Measurements from ENCODE around the gene CD8B2.

The CD8B2 gene

DNA sequence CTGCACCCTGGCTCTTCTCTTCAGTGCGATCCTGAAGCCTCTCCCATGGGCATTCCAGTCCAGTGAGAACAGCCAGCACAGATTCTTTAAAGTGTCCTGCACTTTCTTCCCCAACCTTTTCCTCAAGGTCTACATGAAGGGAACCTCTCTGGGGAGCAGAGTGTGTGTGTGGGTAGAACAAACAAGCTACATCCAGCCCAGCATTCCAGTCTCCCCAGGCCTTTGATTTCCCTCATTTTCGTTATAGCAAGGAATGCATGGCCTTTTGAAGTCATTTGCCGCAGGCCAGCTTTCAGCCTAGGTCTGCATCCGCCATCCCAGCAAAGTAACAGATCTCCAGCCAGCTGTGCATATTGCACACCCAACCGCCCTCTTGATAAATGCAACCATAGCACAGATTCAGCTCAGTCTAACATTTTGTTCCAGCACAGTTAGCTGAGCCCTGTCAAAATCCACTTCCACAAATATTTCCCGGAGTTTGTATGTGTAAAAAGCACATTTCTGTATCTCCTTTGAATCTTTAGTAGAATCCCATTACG lies 44.6 kb downstream of the CD8B2 start:
- no peaks in the 10 kb centered on the region for H3K36me3 ChIP-seq (ENCODE audit: control insufficient read depth in 1 of 2, insufficient read depth in 2 of 2, low read length in 2 of 2)
- H3K9ac ChIP-seq (ENCODE audit: low read depth in 1 of 2, low read length in 2 of 2), result no peak overlapping the region
- H3K4me3 ChIP-seq (ENCODE audit: low read depth in 1 of 2, low read length in 2 of 2), result no peak overlapping the region
- peaks cover 0 to 7% of the 10 kb centered on the region in 2 donors for H3K27me3 ChIP-seq (ENCODE audit: control insufficient read depth in 1 of 2, insufficient read depth in 2 of 2, low read length in 2 of 2)
- no peaks in the 10 kb centered on the region for H3K9me3 ChIP-seq (ENCODE audit: control insufficient read depth in 1 of 2, low read length in 2 of 2)
- H3K4me1 ChIP-seq (ENCODE audit: control insufficient read depth in 1 of 2, insufficient read depth in 2 of 2, low read length in 2 of 2), result no peaks in the 10 kb centered on the region
- no peak overlapping the region for H3K27ac ChIP-seq (ENCODE audit: low read depth, low read length)

DNA sequence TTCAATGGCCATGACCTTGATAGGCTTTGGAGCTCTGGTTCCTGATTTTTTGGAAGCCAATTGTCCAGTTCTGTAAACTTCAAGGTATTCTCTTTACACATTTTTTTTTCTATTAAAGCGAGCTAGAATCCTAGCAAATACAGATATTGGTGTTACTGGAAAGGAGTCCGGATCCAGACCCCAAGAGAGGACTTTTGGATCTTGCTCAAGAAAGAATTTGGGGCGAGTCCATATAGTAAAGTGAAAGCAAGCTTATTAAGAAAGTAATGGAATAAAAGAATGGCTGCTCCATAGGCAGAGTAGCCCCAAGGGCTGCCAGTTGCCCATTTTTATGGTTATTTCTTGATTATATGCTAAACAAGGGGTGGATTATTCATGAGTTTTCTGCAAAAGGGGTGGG lies 45.1 kb downstream of the CD8B2 start:
- Histone ChIP-seq H3K9ac (ENCODE audit: low read depth in 1 of 2, low read length in 2 of 2) (no peak overlapping the region), H3K4me3 (ENCODE audit: low read depth in 1 of 2, low read length in 2 of 2) (no peak overlapping the region), H3K9me3 (ENCODE audit: control insufficient read depth in 1 of 2, low read length in 2 of 2) (no peaks in the 10 kb centered on the region), H3K27ac (ENCODE audit: low read depth, low read length) (no peak overlapping the region), H3K27me3 (ENCODE audit: control insufficient read depth in 1 of 2, insufficient read depth in 2 of 2, low read length in 2 of 2) (peaks cover 0 to 7% of the 10 kb centered on the region in 2 donors), H3K4me1 (ENCODE audit: control insufficient read depth in 1 of 2, insufficient read depth in 2 of 2, low read length in 2 of 2) (no peaks in the 10 kb centered on the region), H3K36me3 (ENCODE audit: control insufficient read depth in 1 of 2, insufficient read depth in 2 of 2, low read length in 2 of 2) (no peaks in the 10 kb centered on the region)

DNA sequence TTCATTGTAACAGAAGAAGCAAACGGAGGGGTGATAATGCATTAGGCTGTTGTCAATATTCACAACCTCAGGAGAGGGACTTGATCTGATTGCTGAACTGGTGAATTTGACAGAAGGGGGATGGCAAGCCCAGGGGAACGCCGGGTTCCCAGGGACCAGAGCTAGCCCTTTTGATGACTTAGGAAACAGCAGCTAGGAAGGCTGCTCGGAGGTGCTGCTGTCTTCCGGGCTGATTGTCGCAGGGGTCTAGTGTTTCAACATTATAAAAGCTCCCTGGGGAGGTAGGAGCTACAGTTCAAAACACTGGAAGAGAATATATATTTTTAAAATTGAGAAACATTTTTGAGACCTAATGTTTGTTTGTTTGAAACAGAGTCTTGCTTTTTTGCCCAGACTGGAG lies 47.3 kb downstream of the CD8B2 start:
- H3K9me3 ChIP-seq (ENCODE audit: control insufficient read depth in 1 of 2, low read length in 2 of 2), result no peaks in the 10 kb centered on the region
- H3K9ac ChIP-seq (ENCODE audit: low read depth in 1 of 2, low read length in 2 of 2), result no peak overlapping the region
- H3K36me3 ChIP-seq (ENCODE audit: control insufficient read depth in 1 of 2, insufficient read depth in 2 of 2, low read length in 2 of 2), result no peaks in the 10 kb centered on the region
- no peaks in the 10 kb centered on the region for H3K4me1 ChIP-seq (ENCODE audit: control insufficient read depth in 1 of 2, insufficient read depth in 2 of 2, low read length in 2 of 2)
- no peak overlapping the region for H3K27ac ChIP-seq (ENCODE audit: low read depth, low read length)
- H3K4me3 ChIP-seq (ENCODE audit: low read depth in 1 of 2, low read length in 2 of 2), result no peak overlapping the region
- H3K27me3 ChIP-seq (ENCODE audit: control insufficient read depth in 1 of 2, insufficient read depth in 2 of 2, low read length in 2 of 2), result peaks cover 0 to 3% of the 10 kb centered on the region in 2 donors

DNA sequence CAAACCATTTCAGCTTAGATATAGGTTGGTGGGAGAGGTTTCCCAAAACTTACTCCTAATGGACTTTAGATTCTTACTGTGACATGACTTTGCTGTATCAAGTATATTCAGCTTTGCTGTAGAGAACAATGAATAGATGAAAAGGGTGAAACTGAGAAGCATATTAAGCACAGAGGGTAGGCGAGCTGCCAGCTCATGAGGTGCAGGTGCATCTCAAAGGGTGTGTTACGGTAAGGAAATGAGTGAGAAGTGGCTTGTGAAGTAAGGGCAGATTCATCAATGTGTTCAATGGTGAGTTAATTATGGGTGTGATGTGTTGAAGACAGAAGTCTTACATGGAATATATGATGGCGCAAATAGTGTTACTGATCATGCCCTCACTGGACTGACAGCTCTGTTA lies 49.3 kb downstream of the CD8B2 start:
- no peaks in the 10 kb centered on the region for H3K36me3 ChIP-seq (ENCODE audit: control insufficient read depth in 1 of 2, insufficient read depth in 2 of 2, low read length in 2 of 2)
- H3K4me1 ChIP-seq (ENCODE audit: control insufficient read depth in 1 of 2, insufficient read depth in 2 of 2, low read length in 2 of 2), result no peaks in the 10 kb centered on the region
- H3K9me3 ChIP-seq (ENCODE audit: control insufficient read depth in 1 of 2, low read length in 2 of 2), result no peaks in the 10 kb centered on the region
- H3K27me3 ChIP-seq (ENCODE audit: control insufficient read depth in 1 of 2, insufficient read depth in 2 of 2, low read length in 2 of 2), result peaks cover 0 to 3% of the 10 kb centered on the region in 2 donors
- H3K9ac ChIP-seq (ENCODE audit: low read depth in 1 of 2, low read length in 2 of 2), result no peak overlapping the region
- no peak overlapping the region for H3K27ac ChIP-seq (ENCODE audit: low read depth, low read length)
- no peak overlapping the region for H3K4me3 ChIP-seq (ENCODE audit: low read depth in 1 of 2, low read length in 2 of 2)

DNA sequence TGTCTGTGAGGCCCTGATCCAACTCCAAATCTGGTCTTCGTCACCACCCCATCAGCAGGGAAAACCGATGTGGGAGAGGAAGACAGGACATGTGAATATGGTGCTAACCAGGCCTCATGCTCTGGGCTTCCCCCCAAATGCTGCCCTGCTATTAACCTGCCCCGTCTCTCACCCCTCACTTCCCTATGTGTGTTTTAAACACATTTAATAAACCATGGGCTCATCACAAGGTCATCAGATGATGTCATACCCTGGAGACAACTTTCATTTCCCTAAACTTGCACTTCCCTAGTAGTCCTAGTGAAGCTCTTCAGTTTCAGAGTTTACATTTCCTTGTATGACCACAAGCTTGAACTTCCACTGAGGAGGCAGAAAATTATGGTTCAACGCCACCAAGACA lies 49.9 kb downstream of the CD8B2 start:
- Histone ChIP-seq H3K36me3 (ENCODE audit: control insufficient read depth in 1 of 2, insufficient read depth in 2 of 2, low read length in 2 of 2) (no peaks in the 10 kb centered on the region), H3K4me1 (ENCODE audit: control insufficient read depth in 1 of 2, insufficient read depth in 2 of 2, low read length in 2 of 2) (no peaks in the 10 kb centered on the region), H3K9me3 (ENCODE audit: control insufficient read depth in 1 of 2, low read length in 2 of 2) (no peaks in the 10 kb centered on the region), H3K27ac (ENCODE audit: low read depth, low read length) (no peak overlapping the region), H3K27me3 (ENCODE audit: control insufficient read depth in 1 of 2, insufficient read depth in 2 of 2, low read length in 2 of 2) (peaks cover 0 to 4% of the 10 kb centered on the region in 2 donors), H3K4me3 (ENCODE audit: low read depth in 1 of 2, low read length in 2 of 2) (no peak overlapping the region), H3K9ac (ENCODE audit: low read depth in 1 of 2, low read length in 2 of 2) (no peak overlapping the region)

DNA sequence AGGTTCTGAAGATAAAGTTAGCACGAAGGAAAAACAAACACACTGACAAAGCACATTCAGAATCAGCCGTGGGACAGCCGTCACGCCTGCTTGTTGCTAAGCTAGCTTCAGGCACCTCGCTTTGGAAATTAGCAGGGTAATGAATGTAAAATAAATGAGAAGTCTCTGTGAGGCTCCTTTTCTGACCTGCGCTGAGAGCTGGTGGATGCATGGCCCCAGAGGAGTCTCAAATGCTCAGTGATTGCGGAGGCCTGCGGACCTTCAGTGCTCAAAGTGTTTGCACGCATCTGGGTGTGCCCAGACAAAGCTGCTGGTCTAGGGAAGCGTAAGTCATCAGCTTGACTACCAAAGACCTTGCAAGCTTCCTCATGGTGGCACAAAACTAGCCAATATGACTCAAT lies 50.6 kb downstream of the CD8B2 start:
- Histone ChIP-seq H3K27ac (ENCODE audit: low read depth, low read length) (no peak overlapping the region), H3K36me3 (ENCODE audit: control insufficient read depth in 1 of 2, insufficient read depth in 2 of 2, low read length in 2 of 2) (no peaks in the 10 kb centered on the region), H3K27me3 (ENCODE audit: control insufficient read depth in 1 of 2, insufficient read depth in 2 of 2, low read length in 2 of 2) (peaks cover 0 to 7% of the 10 kb centered on the region in 2 donors), H3K4me3 (ENCODE audit: low read depth in 1 of 2, low read length in 2 of 2) (no peak overlapping the region), H3K4me1 (ENCODE audit: control insufficient read depth in 1 of 2, insufficient read depth in 2 of 2, low read length in 2 of 2) (peaks cover 0 to under 1% of the 10 kb centered on the region in 2 donors), H3K9me3 (ENCODE audit: control insufficient read depth in 1 of 2, low read length in 2 of 2) (no peaks in the 10 kb centered on the region), H3K9ac (ENCODE audit: low read depth in 1 of 2, low read length in 2 of 2) (no peak overlapping the region)

DNA sequence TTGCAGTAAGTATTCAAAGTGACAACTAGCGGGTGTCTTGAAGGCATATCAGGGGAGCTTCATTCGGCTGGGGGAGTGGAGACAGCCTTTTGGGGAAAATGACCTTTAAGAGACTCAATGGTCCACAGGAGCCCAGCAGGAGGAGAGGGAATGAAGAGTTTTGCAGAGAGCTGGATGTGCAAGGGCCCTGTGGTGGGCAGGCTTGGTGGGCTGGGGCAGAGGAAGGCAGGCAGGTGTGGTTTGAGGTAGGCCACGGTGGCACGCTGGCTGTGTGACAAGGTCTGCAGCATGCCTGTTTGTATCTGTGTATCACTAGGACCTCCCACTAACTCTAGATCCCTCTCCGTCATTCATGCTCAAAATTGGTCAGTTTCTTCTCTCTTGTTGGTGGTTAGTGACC lies 53.7 kb downstream of the CD8B2 start:
- Histone ChIP-seq H3K4me3 (ENCODE audit: low read depth in 1 of 2, low read length in 2 of 2) (no peak overlapping the region), H3K4me1 (ENCODE audit: control insufficient read depth in 1 of 2, insufficient read depth in 2 of 2, low read length in 2 of 2) (peaks cover 0 to 5% of the 10 kb centered on the region in 2 donors), H3K9me3 (ENCODE audit: control insufficient read depth in 1 of 2, low read length in 2 of 2) (no peaks in the 10 kb centered on the region), H3K9ac (ENCODE audit: low read depth in 1 of 2, low read length in 2 of 2) (no peak overlapping the region), H3K36me3 (ENCODE audit: control insufficient read depth in 1 of 2, insufficient read depth in 2 of 2, low read length in 2 of 2) (no peaks in the 10 kb centered on the region), H3K27ac (ENCODE audit: low read depth, low read length) (no peak overlapping the region), H3K27me3 (ENCODE audit: control insufficient read depth in 1 of 2, insufficient read depth in 2 of 2, low read length in 2 of 2) (peaks cover 6 to 13% of the 10 kb centered on the region in 2 donors)

DNA sequence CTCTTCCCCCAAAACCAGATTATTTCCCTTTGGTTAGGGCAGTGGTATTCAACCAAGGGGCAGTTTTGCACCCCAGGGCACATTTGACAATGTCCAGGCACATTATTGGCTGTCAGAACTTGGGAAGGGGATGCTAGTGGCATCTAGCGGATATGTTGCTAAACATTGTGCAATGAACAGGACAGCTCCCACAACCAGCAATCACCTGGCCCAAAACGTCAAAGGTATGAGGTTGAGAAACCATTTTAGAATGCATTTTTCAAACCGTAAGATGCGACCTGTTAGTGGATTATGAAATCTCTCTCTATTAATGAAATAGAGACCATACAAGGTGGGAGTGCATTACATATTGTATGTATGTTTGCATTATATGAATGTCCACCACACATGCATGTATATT lies 54.2 kb downstream of the CD8B2 start:
- H3K4me3 ChIP-seq (ENCODE audit: low read depth in 1 of 2, low read length in 2 of 2), result no peak overlapping the region
- no peaks in the 10 kb centered on the region for H3K9me3 ChIP-seq (ENCODE audit: control insufficient read depth in 1 of 2, low read length in 2 of 2)
- H3K9ac ChIP-seq (ENCODE audit: low read depth in 1 of 2, low read length in 2 of 2), result no peak overlapping the region
- peaks cover 6 to 13% of the 10 kb centered on the region in 2 donors for H3K27me3 ChIP-seq (ENCODE audit: control insufficient read depth in 1 of 2, insufficient read depth in 2 of 2, low read length in 2 of 2)
- H3K36me3 ChIP-seq (ENCODE audit: control insufficient read depth in 1 of 2, insufficient read depth in 2 of 2, low read length in 2 of 2), result no peaks in the 10 kb centered on the region
- peaks cover 0 to 5% of the 10 kb centered on the region in 2 donors for H3K4me1 ChIP-seq (ENCODE audit: control insufficient read depth in 1 of 2, insufficient read depth in 2 of 2, low read length in 2 of 2)
- H3K27ac ChIP-seq (ENCODE audit: low read depth, low read length), result no peak overlapping the region

DNA sequence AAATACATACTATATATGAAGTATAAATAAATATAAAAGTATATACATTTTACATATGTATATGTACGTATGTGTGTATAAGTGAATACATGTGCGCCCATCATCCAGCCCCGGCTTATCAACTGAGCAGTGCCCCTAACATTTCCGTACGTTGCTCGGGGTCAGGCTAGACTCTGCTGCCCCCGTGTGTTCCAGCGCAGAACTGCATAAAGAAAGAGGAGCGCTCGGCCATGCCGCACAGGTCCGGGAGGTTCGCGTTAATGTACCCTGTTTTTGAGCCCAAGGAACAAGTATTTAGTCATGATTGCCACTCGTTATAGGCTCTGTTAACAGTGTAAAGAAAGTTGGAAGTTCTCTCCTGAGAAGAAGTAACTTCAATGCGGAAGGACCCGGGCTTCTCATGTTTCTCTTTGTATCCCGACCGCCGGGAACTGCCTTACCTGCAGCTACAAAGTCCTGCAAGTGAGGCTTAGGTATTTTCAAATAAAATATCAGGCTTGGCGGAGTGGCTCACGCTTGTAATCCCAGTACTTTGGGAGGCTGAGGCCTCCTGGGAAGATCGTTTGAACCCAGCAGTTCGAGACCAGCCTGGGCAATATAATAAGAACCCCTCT lies 55.7 kb downstream of the CD8B2 start:
- peaks cover 11 to 13% of the 10 kb centered on the region in 2 donors for H3K27me3 ChIP-seq (ENCODE audit: control insufficient read depth in 1 of 2, insufficient read depth in 2 of 2, low read length in 2 of 2)
- H3K9me3 ChIP-seq (ENCODE audit: control insufficient read depth in 1 of 2, low read length in 2 of 2), result no peaks in the 10 kb centered on the region
- H3K36me3 ChIP-seq (ENCODE audit: control insufficient read depth in 1 of 2, insufficient read depth in 2 of 2, low read length in 2 of 2), result no peaks in the 10 kb centered on the region
- H3K9ac ChIP-seq (ENCODE audit: low read depth in 1 of 2, low read length in 2 of 2), result no peak overlapping the region
- H3K4me1 ChIP-seq (ENCODE audit: control insufficient read depth in 1 of 2, insufficient read depth in 2 of 2, low read length in 2 of 2), result peaks cover 0 to 5% of the 10 kb centered on the region in 2 donors
- no peak overlapping the region for H3K27ac ChIP-seq (ENCODE audit: low read depth, low read length)
- peak overlapping the region; percentile 64 to 65 for H3K4me3 ChIP-seq (ENCODE audit: low read depth in 1 of 2, low read length in 2 of 2)

DNA sequence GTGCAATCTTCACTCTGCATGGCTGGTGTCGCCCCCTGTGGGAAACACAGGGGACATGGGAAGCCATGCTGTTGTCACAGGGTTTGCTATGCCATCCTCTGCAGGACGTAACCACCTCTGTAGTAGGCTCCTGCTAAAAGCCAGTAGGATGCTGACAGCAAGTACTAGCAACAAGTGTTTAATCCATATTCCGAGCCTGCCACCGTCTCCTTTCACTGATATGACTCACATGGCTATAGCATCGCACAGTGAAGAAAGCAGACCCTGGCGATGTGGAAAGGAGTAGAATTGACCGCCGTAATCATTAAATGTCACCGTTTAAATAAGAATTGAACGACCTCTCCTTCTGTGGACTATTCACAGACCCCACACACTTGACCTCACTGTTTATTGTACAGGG lies 57.8 kb downstream of the CD8B2 start:
- Histone ChIP-seq H3K4me3 (ENCODE audit: low read depth in 1 of 2, low read length in 2 of 2) (no peak overlapping the region), H3K9me3 (ENCODE audit: control insufficient read depth in 1 of 2, low read length in 2 of 2) (no peaks in the 10 kb centered on the region), H3K4me1 (ENCODE audit: control insufficient read depth in 1 of 2, insufficient read depth in 2 of 2, low read length in 2 of 2) (peaks cover 0 to 5% of the 10 kb centered on the region in 2 donors), H3K9ac (ENCODE audit: low read depth in 1 of 2, low read length in 2 of 2) (no peak overlapping the region), H3K27ac (ENCODE audit: low read depth, low read length) (no peak overlapping the region), H3K36me3 (ENCODE audit: control insufficient read depth in 1 of 2, insufficient read depth in 2 of 2, low read length in 2 of 2) (no peaks in the 10 kb centered on the region), H3K27me3 (ENCODE audit: control insufficient read depth in 1 of 2, insufficient read depth in 2 of 2, low read length in 2 of 2) (peaks cover 11 to 13% of the 10 kb centered on the region in 2 donors)

Measured in duodenal mucosa (tissue), 2 donors.